Keratinocyte (primary cell): Measurements from ENCODE around the gene PTRH1. TPM values are rescaled to one million over a fixed set of nuclear protein-coding genes. Genes with fewer than 3 reads are reported as not detected.

Experiments used
- DNase-seq: peaks from one replicate; pipeline ENCODE4 v3.0.0-alpha.2; 2011; ENCODE audit warnings: low read depth, missing footprints, low spot score
- FAIRE-seq: peaks from 2 replicates; lab custom pipeline; 2011; peaks lifted over from hg19 to GRCh38; lab: Jason Lieb, UNC
- H2AFZ ChIP-seq: 2 replicates; pipeline ENCODE4 v1.6.0; 2012; ENCODE audit warnings: low read length, control low read depth, inconsistent platforms; ENCODE audit not compliant: control insufficient read depth
- H3K27ac ChIP-seq: 2 replicates; pipeline ENCODE4 v1.5.1; 2011; ENCODE audit warnings: low read length; ENCODE audit not compliant: control insufficient read depth, insufficient read depth
- H3K27me3 ChIP-seq: 3 replicates; pipeline ENCODE4 v1.6.0; 2011; ENCODE audit warnings: low read length; ENCODE audit not compliant: control insufficient read depth, insufficient read depth; ENCODE audit errors: extremely low read depth
- H3K36me3 ChIP-seq, 2 experiments: 2 replicates in 1 of 2; 3 replicates in 1 of 2; pipeline ENCODE4 v1.5.1; 2011; ENCODE audit warnings: low read length in 2 of 2, mild to moderate bottlenecking in 1 of 2; ENCODE audit not compliant: control insufficient read depth in 2 of 2, insufficient read depth in 2 of 2; ENCODE audit errors: extremely low read depth in 1 of 2
- H3K4me1 ChIP-seq: 3 replicates; pipeline ENCODE4 v1.5.1; 2011; ENCODE audit warnings: low read length; ENCODE audit not compliant: control insufficient read depth, insufficient read depth; ENCODE audit errors: extremely low read depth
- H3K4me2 ChIP-seq: 3 replicates; pipeline ENCODE4 v1.6.0; 2011; ENCODE audit warnings: low read depth, low read length; ENCODE audit not compliant: control insufficient read depth, insufficient read depth; ENCODE audit errors: extremely low read depth
- H3K4me3 ChIP-seq, 3 experiments: fragments of 200-600 bp in 1 of 3; sonication (generic) in 1 of 3; 2 replicates in 2 of 3; 3 replicates in 1 of 3; pipeline ENCODE4 v1.5.1; 2011 to 2016; ENCODE audit warnings: low read length in 3 of 3, mild to moderate bottlenecking in 3 of 3, control low read depth in 2 of 3, inconsistent platforms in 1 of 3, low read depth in 1 of 3, mixed read lengths in 1 of 3, mixed run types in 1 of 3, moderate library complexity in 1 of 3; ENCODE audit not compliant: control insufficient read depth in 2 of 3, insufficient read depth in 2 of 3; ENCODE audit errors: extremely low read depth in 1 of 3
- H3K79me2 ChIP-seq: 2 replicates; pipeline ENCODE4 v1.6.0; 2012; ENCODE audit warnings: low read length; ENCODE audit not compliant: control insufficient read depth, insufficient read depth
- H3K9ac ChIP-seq: 3 replicates; pipeline ENCODE4 v1.6.0; 2011; ENCODE audit warnings: low read length; ENCODE audit not compliant: control insufficient read depth, insufficient read depth; ENCODE audit errors: extremely low read depth
- H3K9me1 ChIP-seq: 3 replicates; pipeline ENCODE4 v1.6.0; 2011; ENCODE audit warnings: low read length; ENCODE audit not compliant: control insufficient read depth, insufficient read depth; ENCODE audit errors: extremely low read depth
- H3K9me3 ChIP-seq: 2 replicates; pipeline ENCODE4 v1.5.1; 2012; ENCODE audit warnings: low read depth, low read length; ENCODE audit not compliant: control insufficient read depth
- H4K20me1 ChIP-seq: 3 replicates; pipeline ENCODE4 v1.6.0; 2011; ENCODE audit warnings: low read length; ENCODE audit not compliant: control insufficient read depth, insufficient read depth; ENCODE audit errors: extremely low read depth
- CTCF ChIP-seq, 3 experiments: IDR thresholded peaks in 1 of 3; conservative IDR thresholded peaks in 1 of 3; optimal IDR thresholded peaks in 1 of 3; 2 replicates in 2 of 3; 3 replicates in 1 of 3; pipeline versions ENCODE3 to v1.5.1; 2011; ENCODE audit warnings: low read length in 3 of 3, mild to moderate bottlenecking in 3 of 3, moderate library complexity in 2 of 3, control low read depth in 1 of 3, inconsistent platforms in 1 of 3; ENCODE audit not compliant: insufficient read depth in 2 of 3; ENCODE audit errors: extremely low read depth in 1 of 3
- EZH2 ChIP-seq: IDR thresholded peaks from one replicate; pipeline ENCODE4 v1.6.1; 2012; ENCODE audit warnings: inconsistent platforms, mild to moderate bottlenecking, low read length, moderate library complexity
- dilution Hi-C: fragments of 300-500 bp; cut with MboI; formaldehyde crosslinking; loops from one replicate; pipeline ENCODE4 v1.7.0; 2020; ENCODE audit warnings: low sequenced_read_pairs; ENCODE audit not compliant: extremely low pct_ligation_motif_present
- polyA plus RNA-seq, 5 experiments: library from polyadenylated mRNA; depleted of rRNA in 3 of 5; stranded (reverse) in 3 of 5; stranded (forward) in 1 of 5; unstranded in 1 of 5; fragments of >200 nt; gene quantifications; 1 replicate in 1 of 5; 2 replicates in 3 of 5; 3 replicates in 1 of 5; pipeline versions ENCODE4 v1.2.1 to v1.2.3, GENCODE V29; 2011 to 2012; ENCODE audit warnings: missing spikeins in 2 of 5, low read depth in 1 of 5, low replicate concordance in 1 of 5

Gene PTRH1
- polyA plus RNA-seq, 1 donor (not counting 4 experiments of a cell fraction or from before 2014, with no cell fraction given), result 14.3 TPM

GRCh38 chr9:127679506-127679905 is 36.0 kb downstream of the PTRH1 start:
- no peaks in the 10 kb centered on the region for H3K4me1 ChIP-seq

GRCh38 chr9:127676638-127677037 is 38.8 kb downstream of the PTRH1 start:
- Histone ChIP-seq H3K27me3 (no peaks in the 10 kb centered on the region), H3K4me1 (no peaks in the 10 kb centered on the region), H3K9me3 (no peaks in the 10 kb centered on the region), H3K36me3 (peaks cover 30 to 37% of the 10 kb centered on the region in 2 experiments), H2AFZ (no peak overlapping the region), H3K9ac (no peak overlapping the region), H3K27ac (no peak overlapping the region), H3K4me2 (no peak overlapping the region), H3K79me2 (no peaks in the 10 kb centered on the region), H3K9me1 (no peaks in the 10 kb centered on the region), H4K20me1 (no peaks in the 10 kb centered on the region), H3K4me3 (no peak overlapping the region)
- DNase-seq (no peak), FAIRE-seq (no peak)
- TF ChIP-seq EZH2, result no peak
- dilution Hi-C loops, result no loop called here

More at GRCh38 chr9:127679506-127679905, 36.0 kb downstream of the PTRH1 start:
- H2AFZ ChIP-seq, result no peak overlapping the region
- H3K4me2 ChIP-seq, result no peak overlapping the region
- dilution Hi-C loops, result no loop called here
- H3K4me3 ChIP-seq, result no peak overlapping the region
- H4K20me1 ChIP-seq, result no peaks in the 10 kb centered on the region
- no peak overlapping the region for H3K9ac ChIP-seq
- no peaks in the 10 kb centered on the region for H3K9me3 ChIP-seq
- FAIRE-seq (no peak), DNase-seq (no peak)
- H3K27ac ChIP-seq, result no peak overlapping the region
- peaks cover 28 to 42% of the 10 kb centered on the region in 2 experiments for H3K36me3 ChIP-seq
- no peaks in the 10 kb centered on the region for H3K9me1 ChIP-seq
- no peaks in the 10 kb centered on the region for H3K27me3 ChIP-seq
- TF ChIP-seq EZH2 (no peak), CTCF (optimal IDR thresholded peaks at IDR 0.05 in 1 of 3, IDR thresholded peaks at IDR 0.05 in 1 of 3, conservative IDR thresholded peaks at IDR 0.05 in 1 of 3; ENCODE audit: extremely low read depth in 1 of 3, insufficient read depth in 2 of 3, low read length in 3 of 3) (no peak)
- H3K79me2 ChIP-seq, result no peaks in the 10 kb centered on the region

- Histone ChIP-seq H3K9me3 (no peaks in the 10 kb centered on the region), H3K27ac (no peak overlapping the region), H3K9ac (no peak overlapping the region), H4K20me1 (no peaks in the 10 kb centered on the region), H3K36me3 (peaks cover 28% of the 10 kb centered on the region in 2 experiments), H3K27me3 (no peaks in the 10 kb centered on the region), H2AFZ (no peak overlapping the region), H3K4me2 (no peak overlapping the region), H3K79me2 (no peaks in the 10 kb centered on the region), H3K9me1 (no peaks in the 10 kb centered on the region), H3K4me3 (no peak overlapping the region), H3K4me1 (no peaks in the 10 kb centered on the region)
- dilution Hi-C loops, result no loop called here
- TF ChIP-seq EZH2, result no peak
- no peak for TF ChIP-seq CTCF (optimal IDR thresholded peaks at IDR 0.05 in 1 of 3, IDR thresholded peaks at IDR 0.05 in 1 of 3, conservative IDR thresholded peaks at IDR 0.05 in 1 of 3; ENCODE audit: extremely low read depth in 1 of 3, insufficient read depth in 2 of 3, low read length in 3 of 3)
- FAIRE-seq (no peak), DNase-seq (no peak)
Measured at GRCh38 chr9:127673234-127673633, 42.2 kb downstream of the PTRH1 start.
